Measurements from ENCODE around the gene C1QTNF9. TPM values are rescaled to one million over a fixed set of nuclear protein-coding genes. Genes with fewer than 3 reads are reported as not detected.
"Not testable (repeated sequence)": the region's sequence is repeated elsewhere in the genome, so short reads cannot be mapped to it uniquely, and the experiment has no call there.

Gene C1QTNF9
- total and polyA plus RNA-seq, 8 donors: 0.08 to 2.3 (median 0.31) TPM; not detected in 4

DNA sequence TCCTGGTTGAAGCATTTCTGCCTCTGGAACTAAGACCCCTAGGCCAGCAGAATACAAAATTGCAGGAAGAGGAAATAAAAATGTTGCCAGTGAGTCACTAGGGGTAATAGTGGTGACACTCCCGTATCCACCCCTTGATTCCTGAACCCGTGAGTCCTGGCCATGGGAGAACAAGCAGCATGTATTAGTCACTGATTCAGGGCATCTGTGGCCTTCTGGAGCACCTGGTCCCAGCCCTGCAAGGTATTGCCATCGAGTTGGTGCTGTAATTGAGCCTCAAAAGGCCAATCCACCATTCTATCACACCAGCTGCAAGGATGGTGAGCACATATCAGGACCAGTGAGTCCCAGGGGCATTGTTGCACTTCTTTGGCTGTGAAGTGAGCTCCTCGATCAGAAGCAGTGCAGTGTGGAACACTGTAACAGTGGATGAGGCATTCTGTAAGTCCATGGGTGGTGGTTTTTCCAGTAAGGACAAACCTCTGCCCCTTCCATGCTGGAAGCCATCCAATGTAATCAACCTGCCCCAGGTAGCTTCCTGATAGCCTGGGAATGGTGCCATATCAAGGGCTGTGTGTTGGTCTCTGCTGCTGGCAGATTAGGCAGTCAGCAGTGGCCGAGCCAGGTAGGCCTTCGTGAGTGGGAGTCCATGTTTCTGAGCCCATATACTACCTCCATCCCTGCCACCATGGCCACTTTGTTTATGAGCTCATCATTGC, 39.6 kb downstream of the C1QTNF9 start:
- Histone ChIP-seq H3K9me3 (no peaks in the 10 kb centered on the region), H3K27me3 (no peaks in the 10 kb centered on the region)
- WGBS, 5 donors: 24 to 58% (median 30%) methylated on average over 5 to 6 of the region's 6 CpGs

GRCh38 chr13:24349778-24350664, 40.6 kb downstream of the C1QTNF9 start:
- intact Hi-C loops (cut with DNase I; ENCODE audit: low total_unique reads); H3K4me3 ChIP-seq; DNase-seq; H3K36me3 ChIP-seq; H3K27me3 ChIP-seq; H3K9me3 ChIP-seq: not testable (repeated sequence)
- H3K27ac ChIP-seq: peak overlapping the region in 4 of 5 donors; percentile 5 to 89 (median 82)
- WGBS, 5 donors: 78 to 91% (median 84%) methylated on average over 3 of the region's 3 CpGs
- peaks cover 5 to 17% (median 11%) of the 10 kb centered on the region in 4 donors for H3K4me1 ChIP-seq

More for the DNA sequence above, 39.6 kb downstream of the C1QTNF9 start:
- no peaks in the 10 kb centered on the region for H3K36me3 ChIP-seq
- H3K4me1 ChIP-seq: peaks cover 5 to 17% (median 11%) of the 10 kb centered on the region in 4 donors
- peak; percentile 84 to 90 for DNase-seq
- TF ChIP-seq EP300 (IDR thresholded peaks at IDR 0.05) (no peak), POLR2AphosphoS5 (IDR thresholded peaks at IDR 0.05) (peak in 2 of 3 donors; percentile 80 to 88)
- no peak overlapping the region for H3K4me3 ChIP-seq
- intact Hi-C loops (cut with DNase I; ENCODE audit: low total_unique reads): no loop called here
- H3K27ac ChIP-seq: peak overlapping the region; percentile 76 to 89 (median 78)

- Histone ChIP-seq H3K4me3 (no peak overlapping the region), H3K36me3 (no peaks in the 10 kb centered on the region), H3K4me1 (peaks cover 5 to 17% (median 11%) of the 10 kb centered on the region in 4 donors), H3K27me3 (no peaks in the 10 kb centered on the region), H3K27ac (no peak overlapping the region), H3K9me3 (no peaks in the 10 kb centered on the region)
- intact Hi-C loops (cut with DNase I; ENCODE audit: low total_unique reads): no loop called here
- no peak for DNase-seq
- 87 to 90% (median 90%) methylated on average over 3 of the region's 3 CpGs for WGBS, 5 donors
- TF ChIP-seq EP300 (IDR thresholded peaks at IDR 0.05) (no peak), POLR2A (IDR thresholded peaks at IDR 0.05) (no peak), POLR2AphosphoS5 (IDR thresholded peaks at IDR 0.05) (no peak)
- TF ChIP-seq, protein P1, sequence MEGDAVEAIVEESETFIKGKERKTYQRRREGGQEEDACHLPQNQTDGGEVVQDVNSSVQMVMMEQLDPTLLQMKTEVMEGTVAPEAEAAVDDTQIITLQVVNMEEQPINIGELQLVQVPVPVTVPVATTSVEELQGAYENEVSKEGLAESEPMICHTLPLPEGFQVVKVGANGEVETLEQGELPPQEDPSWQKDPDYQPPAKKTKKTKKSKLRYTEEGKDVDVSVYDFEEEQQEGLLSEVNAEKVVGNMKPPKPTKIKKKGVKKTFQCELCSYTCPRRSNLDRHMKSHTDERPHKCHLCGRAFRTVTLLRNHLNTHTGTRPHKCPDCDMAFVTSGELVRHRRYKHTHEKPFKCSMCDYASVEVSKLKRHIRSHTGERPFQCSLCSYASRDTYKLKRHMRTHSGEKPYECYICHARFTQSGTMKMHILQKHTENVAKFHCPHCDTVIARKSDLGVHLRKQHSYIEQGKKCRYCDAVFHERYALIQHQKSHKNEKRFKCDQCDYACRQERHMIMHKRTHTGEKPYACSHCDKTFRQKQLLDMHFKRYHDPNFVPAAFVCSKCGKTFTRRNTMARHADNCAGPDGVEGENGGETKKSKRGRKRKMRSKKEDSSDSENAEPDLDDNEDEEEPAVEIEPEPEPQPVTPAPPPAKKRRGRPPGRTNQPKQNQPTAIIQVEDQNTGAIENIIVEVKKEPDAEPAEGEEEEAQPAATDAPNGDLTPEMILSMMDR (IDR thresholded peaks at IDR 0.05): no peak
These were observed 42.0 kb downstream of the C1QTNF9 start for GRCh38 chr13:24351423-24351822.

DNA sequence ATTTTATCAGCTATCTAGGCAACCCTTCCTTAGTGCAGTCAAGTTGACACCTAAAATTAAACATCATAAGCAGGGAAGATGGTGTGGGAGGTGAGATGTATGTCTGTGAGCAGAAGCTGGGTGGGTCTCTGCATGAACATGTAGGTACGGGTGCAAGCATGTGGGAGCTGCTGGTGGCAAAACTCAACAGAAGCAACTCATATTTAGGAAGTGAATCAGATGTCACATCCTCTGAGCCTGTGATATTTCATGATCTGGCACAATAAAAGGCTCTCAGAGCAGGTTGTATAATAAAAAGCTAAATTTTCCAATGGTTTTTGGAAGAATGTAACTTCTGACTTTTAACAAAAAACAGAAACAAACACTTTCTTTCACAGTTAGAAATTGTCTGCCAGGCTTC, 44.4 kb downstream of the C1QTNF9 start:
- intact Hi-C loops (cut with DNase I; ENCODE audit: low total_unique reads): no loop called here
- Histone ChIP-seq H3K9me3 (no peaks in the 10 kb centered on the region), H3K4me3 (no peak overlapping the region), H3K36me3 (no peaks in the 10 kb centered on the region), H3K27ac (no peak overlapping the region), H3K4me1 (peaks cover 3 to 9% (median 7%) of the 10 kb centered on the region in 4 donors), H3K27me3 (no peaks in the 10 kb centered on the region)
- WGBS, 5 donors: 49 to 100% (median 94%) methylated on average over 1 of the region's 1 CpG
- TF ChIP-seq POLR2AphosphoS5 (IDR thresholded peaks at IDR 0.05) (no peak), POLR2A (IDR thresholded peaks at IDR 0.05) (no peak), EP300 (IDR thresholded peaks at IDR 0.05) (no peak)
- TF ChIP-seq, protein P1 (IDR thresholded peaks at IDR 0.05): no peak
- DNase-seq: no peak

DNA sequence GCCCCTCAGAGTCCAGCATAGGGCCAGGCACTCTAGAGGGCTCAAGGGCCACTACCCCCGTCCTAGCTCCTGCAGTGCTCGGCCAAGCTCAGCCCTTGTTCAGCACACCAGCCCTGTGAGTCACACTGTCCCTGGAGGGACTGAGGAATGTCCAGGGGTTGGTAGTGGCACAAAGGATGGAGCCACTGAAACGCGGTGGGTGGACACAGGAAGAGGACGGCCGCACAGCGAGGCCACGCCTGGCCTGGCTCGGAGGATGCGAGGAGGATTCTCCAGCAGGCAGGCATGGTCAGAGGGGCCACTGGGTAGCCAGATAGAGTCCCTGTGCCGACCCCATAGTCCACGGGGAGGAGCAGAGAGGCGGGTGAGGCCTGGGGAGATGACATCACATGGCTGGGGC, 45.7 kb downstream of the C1QTNF9 start:
- intact Hi-C loops (cut with DNase I; ENCODE audit: low total_unique reads): no loop called here
- no peak overlapping the region for H3K4me3 ChIP-seq
- H3K27ac ChIP-seq: no peak overlapping the region
- H3K27me3 ChIP-seq: no peaks in the 10 kb centered on the region
- TF ChIP-seq POLR2AphosphoS5 (IDR thresholded peaks at IDR 0.05) (no peak), POLR2A (IDR thresholded peaks at IDR 0.05) (no peak), EP300 (IDR thresholded peaks at IDR 0.05) (no peak)
- TF ChIP-seq, protein P1 (IDR thresholded peaks at IDR 0.05): no peak
- no peaks in the 10 kb centered on the region for H3K4me1 ChIP-seq
- H3K9me3 ChIP-seq: no peaks in the 10 kb centered on the region
- WGBS, 5 donors: 85 to 96% (median 90%) methylated on average over 13 of the region's 13 CpGs
- no peak for DNase-seq
- H3K36me3 ChIP-seq: no peaks in the 10 kb centered on the region
